ENCODE measurements around the gene ANO7.

DNA sequence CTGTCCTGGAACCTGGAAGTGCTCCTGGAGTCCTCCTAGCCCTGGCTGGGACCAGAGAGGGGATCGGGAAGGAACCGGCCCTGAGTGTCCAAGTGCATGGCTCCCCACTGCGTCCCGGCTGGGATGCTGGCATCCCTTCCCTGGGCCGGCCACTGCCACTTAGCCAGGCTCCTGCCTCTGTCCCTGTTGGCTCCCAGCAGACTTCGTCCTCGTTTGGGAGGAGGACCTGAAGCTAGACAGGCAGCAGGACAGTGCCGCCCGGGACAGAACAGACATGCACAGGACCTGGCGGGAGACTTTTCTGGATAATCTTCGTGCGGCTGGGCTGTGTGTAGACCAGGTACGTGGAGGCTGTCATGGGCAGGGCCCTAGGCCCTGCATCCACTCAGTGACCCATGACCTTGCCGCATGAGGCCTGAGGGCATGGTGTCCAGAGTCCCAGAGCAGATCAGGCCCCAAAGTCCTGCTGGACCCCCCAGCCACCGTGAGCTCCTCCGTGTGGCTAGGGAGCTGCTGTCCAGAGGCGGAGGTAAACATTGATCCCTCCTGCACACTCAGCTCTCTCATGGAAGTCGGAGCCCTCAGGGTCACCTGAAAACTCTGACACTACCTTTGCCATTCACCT is 7.1 kb downstream of the ANO7 start:
- no peak for TF ChIP-seq EZH2 (IDR thresholded peaks at IDR 0.05; ENCODE audit: borderline replicate concordance, insufficient read depth, low read length, poor library complexity, severe bottlenecking)
- TF ChIP-seq, protein P1, sequence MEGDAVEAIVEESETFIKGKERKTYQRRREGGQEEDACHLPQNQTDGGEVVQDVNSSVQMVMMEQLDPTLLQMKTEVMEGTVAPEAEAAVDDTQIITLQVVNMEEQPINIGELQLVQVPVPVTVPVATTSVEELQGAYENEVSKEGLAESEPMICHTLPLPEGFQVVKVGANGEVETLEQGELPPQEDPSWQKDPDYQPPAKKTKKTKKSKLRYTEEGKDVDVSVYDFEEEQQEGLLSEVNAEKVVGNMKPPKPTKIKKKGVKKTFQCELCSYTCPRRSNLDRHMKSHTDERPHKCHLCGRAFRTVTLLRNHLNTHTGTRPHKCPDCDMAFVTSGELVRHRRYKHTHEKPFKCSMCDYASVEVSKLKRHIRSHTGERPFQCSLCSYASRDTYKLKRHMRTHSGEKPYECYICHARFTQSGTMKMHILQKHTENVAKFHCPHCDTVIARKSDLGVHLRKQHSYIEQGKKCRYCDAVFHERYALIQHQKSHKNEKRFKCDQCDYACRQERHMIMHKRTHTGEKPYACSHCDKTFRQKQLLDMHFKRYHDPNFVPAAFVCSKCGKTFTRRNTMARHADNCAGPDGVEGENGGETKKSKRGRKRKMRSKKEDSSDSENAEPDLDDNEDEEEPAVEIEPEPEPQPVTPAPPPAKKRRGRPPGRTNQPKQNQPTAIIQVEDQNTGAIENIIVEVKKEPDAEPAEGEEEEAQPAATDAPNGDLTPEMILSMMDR (IDR thresholded peaks at IDR 0.05; ENCODE audit: poor library complexity, severe bottlenecking) = no peak
- no peak for TF ChIP-seq EP300 (conservative IDR thresholded peaks at IDR 0.05; ENCODE audit: poor library complexity, severe bottlenecking)
- no peak for TF ChIP-seq SMC3 (conservative IDR thresholded peaks at IDR 0.05; ENCODE audit: poor library complexity)
- TF ChIP-seq POLR2AphosphoS5 (IDR thresholded peaks at IDR 0.05) = no peak

All from neural cell (in vitro differentiated cells).